GM12891 (cell line): Measurements from ENCODE around the gene PCGF3.
"Not testable (repeated sequence)": the region's sequence is repeated elsewhere in the genome, so short reads cannot be mapped to it uniquely, and the experiment has no call there.

Experiments
- DNase-seq: peaks from one replicate; pipeline ENCODE4 v3.0.0; 2011; ENCODE audit warnings: low spot score; ENCODE audit not compliant: insufficient read length
- FAIRE-seq: peaks from 2 replicates; lab custom pipeline; 2011; peaks lifted over from hg19 to GRCh38; lab: Jason Lieb, UNC
- PAX5 ChIP-seq: IDR thresholded peaks from 2 replicates; pipeline ENCODE4 v1.6.1; 2011; ENCODE audit warnings: low read length, moderate library complexity, mild to moderate bottlenecking; ENCODE audit not compliant: insufficient read depth, severe bottlenecking
- POLR2A ChIP-seq: IDR thresholded peaks from 2 replicates; pipeline ENCODE4 v1.6.1; 2011; ENCODE audit warnings: low read depth, low read length, control low read depth
- POLR2AphosphoS5 ChIP-seq: IDR thresholded peaks from 2 replicates; pipeline ENCODE4 v1.6.1; 2011; ENCODE audit warnings: low read depth, low read length, control low read depth
- POU2F2 ChIP-seq: IDR thresholded peaks from 2 replicates; pipeline ENCODE4 v1.6.1; 2011; ENCODE audit warnings: low read depth, mild to moderate bottlenecking, control low read depth, low read length, moderate library complexity
- SPI1 ChIP-seq: IDR thresholded peaks from 2 replicates; pipeline ENCODE4 v1.6.1; 2011; ENCODE audit warnings: low read depth, low read length, control low read depth
- TAF1 ChIP-seq: IDR thresholded peaks from 2 replicates; pipeline ENCODE4 v1.6.1; 2011; ENCODE audit warnings: low read depth, low read length, control low read depth

Gene PCGF3

DNA sequence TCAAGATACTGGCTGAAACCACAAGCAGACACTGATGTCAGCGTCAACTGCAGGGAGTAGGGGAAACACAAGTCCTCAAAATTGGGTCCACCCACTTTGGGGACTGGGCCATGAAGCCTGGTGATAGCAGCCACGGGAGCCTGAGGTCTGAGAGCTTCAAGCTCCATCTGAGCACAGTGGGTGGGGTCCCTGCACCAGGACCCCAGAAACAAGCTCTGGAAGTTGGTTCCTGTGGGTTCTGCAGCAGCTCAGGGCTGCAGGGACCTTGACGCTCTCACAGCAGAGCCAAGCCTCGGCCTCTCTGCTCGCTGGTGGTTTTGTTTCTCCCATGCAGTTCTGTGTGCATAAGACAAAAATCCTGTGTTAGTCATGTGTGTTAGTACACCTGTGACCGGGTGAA is 65.8 kb downstream of the PCGF3 start:
- no peak for FAIRE-seq
- TF ChIP-seq TAF1 (no peak), SPI1 (no peak), POLR2A (peak; percentile 19; the same call in 1 of the 2 replicates), POLR2AphosphoS5 (0 out of 2 replicates have a peak, but pooled peaks have one; percentile 49), POU2F2 (peak; percentile 47; the same call in 1 of the 2 replicates), PAX5 (no peak)

DNA sequence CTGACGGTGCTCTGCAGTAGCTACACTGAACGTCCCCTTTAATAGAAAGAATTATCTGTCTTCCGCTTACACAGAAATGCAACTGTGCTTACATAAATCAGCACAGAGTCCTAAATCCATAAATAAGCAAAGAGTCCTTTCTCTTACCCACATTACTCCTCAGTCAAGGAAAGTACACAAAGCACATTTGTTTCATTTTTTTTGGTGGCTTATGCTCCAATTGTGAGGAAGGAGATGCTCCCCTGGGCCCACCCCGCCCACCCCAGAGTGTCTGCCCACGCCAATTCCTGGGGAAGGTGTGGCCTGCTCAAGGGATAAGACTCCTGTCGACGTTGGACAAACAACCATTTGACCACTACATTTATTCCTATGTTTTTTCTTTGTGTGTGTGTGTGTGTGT is 66.5 kb downstream of the PCGF3 start:
- TF ChIP-seq POU2F2 (no peak), POLR2AphosphoS5 (no peak), POLR2A (no peak), SPI1 (no peak), TAF1 (no peak), PAX5 (no peak)
- FAIRE-seq: no peak
- no peak for DNase-seq

More for the DNA sequence above, 65.8 kb downstream of the PCGF3 start:
- DNase-seq: no peak

DNA sequence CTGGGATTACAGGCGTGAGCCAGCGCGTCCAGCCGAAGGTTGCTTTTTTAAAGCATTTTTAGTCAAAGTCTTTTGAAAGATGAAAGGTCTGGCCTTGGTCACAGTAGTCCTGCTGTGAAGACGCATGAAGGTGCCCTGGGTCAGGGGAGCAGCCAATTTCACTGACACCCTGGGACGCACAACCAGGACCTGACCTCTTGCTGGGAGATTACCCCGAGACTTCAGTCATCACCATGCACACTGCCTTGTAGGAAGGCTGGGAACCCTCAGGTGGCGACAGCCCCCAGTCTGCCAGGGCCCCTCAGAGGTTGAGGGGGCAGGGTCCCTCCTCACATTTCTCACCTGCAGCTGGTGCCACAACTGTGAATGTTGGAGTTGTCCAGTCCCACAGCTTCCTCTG is 67.1 kb downstream of the PCGF3 start:
- FAIRE-seq: no peak

DNA sequence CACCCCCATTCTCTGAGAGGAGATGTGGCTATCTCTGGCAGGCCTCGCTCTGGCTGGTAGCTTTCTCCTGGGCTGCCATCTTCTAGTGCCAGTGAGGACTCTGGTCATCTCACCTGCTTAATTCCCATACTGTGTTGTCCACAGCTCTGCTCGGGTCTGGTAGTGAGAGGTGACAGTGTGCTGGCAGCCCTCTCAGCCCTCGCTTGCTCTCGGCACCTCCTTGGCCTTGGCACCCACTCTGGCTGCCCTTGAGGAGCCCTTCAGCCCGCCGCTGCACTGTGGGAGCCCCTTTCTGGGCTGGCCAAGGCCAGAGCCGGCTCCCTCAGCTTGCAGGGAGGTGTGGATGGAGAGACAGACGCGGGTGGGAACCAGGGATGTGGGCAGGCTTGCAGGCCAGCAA is 67.6 kb downstream of the PCGF3 start:
- no peak for DNase-seq
- no peak for TF ChIP-seq PAX5
- no peak for TF ChIP-seq POLR2AphosphoS5
- no peak for TF ChIP-seq POU2F2
- TF ChIP-seq POLR2A: no peak
- no peak for TF ChIP-seq SPI1
- TF ChIP-seq TAF1: no peak
- FAIRE-seq: no peak

More for the DNA sequence above, 67.1 kb downstream of the PCGF3 start:
- DNase-seq: no peak
- TF ChIP-seq TAF1 (no peak), POLR2AphosphoS5 (no peak), POU2F2 (no peak), SPI1 (no peak), POLR2A (no peak), PAX5 (no peak)

DNA sequence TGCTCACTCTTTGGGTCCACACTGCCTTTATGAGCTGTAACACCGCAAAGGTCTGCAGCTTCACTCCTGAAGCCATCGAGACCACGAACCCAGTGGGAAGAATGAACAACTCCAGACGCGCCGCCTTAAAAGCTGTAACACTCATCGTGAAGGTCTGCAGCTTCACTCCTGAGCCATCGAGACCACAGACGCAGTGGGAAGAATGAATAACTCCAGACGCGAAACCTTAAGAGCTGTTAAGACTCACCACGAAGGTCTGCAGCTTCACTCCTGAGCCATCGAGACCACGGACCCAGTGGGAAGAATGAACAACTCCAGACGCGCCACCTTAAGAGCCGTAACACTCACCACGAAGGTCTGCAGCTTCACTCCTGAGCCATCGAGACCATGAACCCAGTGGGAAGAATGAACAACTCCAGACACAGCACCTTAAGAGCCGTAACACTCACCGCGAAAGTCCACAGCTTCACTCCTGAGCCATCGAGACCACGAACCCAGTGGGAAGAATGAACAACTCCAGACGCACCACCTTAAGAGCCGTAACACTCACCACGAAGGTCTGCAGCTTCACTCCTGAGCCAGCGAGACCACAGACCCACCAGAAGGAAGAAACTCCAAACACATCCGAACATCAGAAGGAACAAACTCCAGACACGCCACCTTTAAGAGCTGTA is 68.9 kb downstream of the PCGF3 start:
- FAIRE-seq, DNase-seq: not testable (repeated sequence)

DNA sequence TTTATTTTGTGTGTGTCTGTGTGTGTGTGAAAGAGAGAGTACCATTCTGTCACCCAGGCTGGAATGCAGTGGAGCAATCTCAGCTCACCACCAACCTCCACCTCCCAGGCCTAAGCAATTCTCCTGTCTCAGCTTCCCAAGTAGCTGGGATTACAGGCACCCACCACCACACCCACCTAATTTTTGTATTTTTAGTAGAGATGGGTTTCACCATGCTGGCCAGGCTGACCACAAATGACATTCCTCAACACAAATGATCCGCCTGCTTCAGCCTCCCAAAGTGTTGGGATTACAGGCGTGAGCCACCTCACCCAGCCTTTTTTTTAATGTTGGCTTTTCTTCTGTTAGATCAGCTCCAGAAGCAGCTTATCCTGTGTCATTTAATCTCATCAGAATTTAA is 69.9 kb downstream of the PCGF3 start:
- not testable (repeated sequence) for DNase-seq, FAIRE-seq

DNA sequence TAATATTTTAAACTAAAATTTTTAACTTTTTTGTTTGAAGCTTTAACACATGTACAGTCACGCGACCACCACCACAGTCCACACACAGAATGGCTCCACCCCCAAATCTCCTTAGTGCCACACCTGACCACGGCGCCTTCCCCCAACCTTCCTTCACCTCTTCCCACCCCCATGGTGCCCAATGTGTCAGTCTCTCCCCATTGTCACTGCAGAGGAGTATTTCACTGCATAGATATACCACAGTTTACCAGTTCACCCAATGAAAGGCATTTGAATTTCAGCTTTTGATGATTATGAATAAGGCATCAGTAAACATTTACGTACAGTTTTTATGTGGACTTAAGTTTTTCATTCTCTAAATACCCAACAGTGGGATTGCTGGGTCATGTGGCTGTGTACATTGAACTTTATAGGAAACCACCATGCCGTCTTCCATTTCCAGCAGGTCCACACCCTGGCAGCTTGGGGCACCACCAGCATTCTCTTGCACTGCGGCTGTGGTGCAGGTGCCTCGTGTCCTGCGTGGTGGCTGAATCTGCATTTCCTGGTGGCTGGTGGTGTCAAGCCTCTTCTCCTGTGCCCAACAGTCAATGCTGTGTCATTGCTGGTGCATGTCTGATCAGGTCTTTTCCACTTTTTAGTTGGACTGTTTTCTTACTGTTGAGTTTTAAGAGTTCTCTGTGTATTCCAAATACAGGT is 71.3 kb downstream of the PCGF3 start:
- TF ChIP-seq POU2F2 (no peak), POLR2A (0 out of 2 replicates have a peak, but pooled peaks have one; percentile 33)
- FAIRE-seq (no peak), DNase-seq (no peak)

DNA sequence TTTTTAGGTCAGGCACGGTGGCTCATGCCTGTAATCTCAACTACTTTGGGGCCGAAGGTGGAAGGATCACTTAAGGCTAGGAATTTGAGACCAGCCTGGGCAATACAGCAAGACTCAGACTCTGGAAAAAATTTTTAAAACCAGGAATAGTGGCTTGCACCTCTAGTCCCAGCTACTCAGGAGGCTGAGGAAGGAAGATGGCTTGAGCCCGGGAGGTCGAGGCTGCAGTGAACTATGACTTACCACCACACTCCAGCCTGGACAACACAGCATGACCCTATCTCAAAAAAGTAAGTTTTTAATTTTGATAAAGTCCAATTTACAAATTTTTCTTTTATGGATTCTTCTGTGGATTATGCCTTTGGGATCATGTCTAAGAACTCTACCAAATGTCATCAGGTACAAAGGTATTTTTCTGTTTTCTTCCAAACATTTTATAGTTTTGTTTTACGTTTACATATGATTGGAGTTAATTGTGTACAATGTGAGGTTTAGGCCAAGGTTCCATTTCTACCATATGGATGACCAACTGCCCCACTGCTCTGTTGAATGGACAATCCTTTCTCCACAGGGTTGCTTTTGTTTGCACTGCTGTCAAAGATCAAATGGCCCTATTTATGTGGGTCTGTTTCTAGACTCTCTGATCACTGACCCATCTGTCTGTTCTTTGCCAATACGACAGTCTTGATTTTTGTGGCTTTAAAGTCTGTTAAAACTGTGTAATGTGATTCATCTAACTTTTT is 72.1 kb downstream of the PCGF3 start:
- FAIRE-seq: no peak
- TF ChIP-seq POLR2AphosphoS5 (0 out of 2 replicates have a peak, but pooled peaks have one; percentile 21), SPI1 (no peak), POLR2A (no peak), TAF1 (no peak), PAX5 (no peak)
- no peak for DNase-seq

DNA sequence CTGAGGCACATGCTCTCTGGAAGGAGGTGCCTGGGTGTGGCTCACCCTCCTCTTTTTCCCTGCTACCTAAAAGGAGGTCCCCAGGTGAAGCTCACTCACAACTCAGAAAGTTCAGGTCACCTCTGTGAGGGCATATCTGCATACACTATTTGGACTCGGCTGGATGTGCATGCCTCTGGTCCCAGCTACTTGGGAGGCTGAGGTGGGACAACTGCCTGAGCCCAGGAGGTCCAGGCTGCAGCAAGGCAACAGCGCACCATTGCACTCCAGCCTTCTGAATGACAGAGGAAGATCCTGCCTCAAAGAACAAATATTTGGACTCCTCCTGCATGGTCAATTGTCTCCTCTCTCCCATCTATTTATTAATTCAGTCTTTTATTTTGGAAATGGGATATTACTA is 73.9 kb downstream of the PCGF3 start:
- DNase-seq (no peak), FAIRE-seq (no peak)
- TF ChIP-seq TAF1 (no peak), POU2F2 (no peak), SPI1 (no peak), POLR2A (no peak), POLR2AphosphoS5 (no peak), PAX5 (no peak)

DNA sequence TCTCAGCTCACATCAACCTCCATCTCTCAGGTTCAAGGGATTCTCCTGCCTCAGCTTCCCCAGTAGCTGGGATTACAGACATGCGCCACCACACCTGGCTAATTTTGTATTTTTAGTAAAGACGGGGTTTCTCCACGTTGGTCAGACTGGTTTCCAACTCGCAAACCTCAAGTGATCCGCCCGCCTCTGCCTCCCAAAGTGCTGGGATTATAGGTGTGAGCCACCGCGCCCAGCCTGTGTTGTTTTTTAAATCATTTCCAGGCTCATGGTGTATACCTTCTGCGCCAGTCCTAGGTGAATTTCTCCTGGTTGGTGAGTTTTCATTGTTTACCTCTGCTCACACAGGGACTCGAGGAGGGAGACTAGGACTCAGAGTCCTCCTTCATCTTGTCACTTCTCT is 74.6 kb downstream of the PCGF3 start:
- not testable (repeated sequence) for DNase-seq, FAIRE-seq
